ENCODE results near the gene MINDY2. TPM values are rescaled to one million over a fixed set of nuclear protein-coding genes. Genes with fewer than 3 reads are reported as not detected.
A peak's percentile ranks its signal among the peaks of the same experiment; 100 is the strongest.

MINDY2 gene
- polyA plus RNA-seq, 1 donor from 2014 or later = 14.1 TPM

GRCh38 chr15:58746174-58746573 lies 24.9 kb upstream of the MINDY2 start:
- Mint-ChIP-seq H3K27ac (peak overlapping the region in 1 of 3 donors; percentile 51), H3K27me3 (no peaks in the 10 kb centered on the region), H3K36me3 (peaks cover 1% of the 10 kb centered on the region), H3K4me1 (peaks cover 38 to 59% (median 40%) of the 10 kb centered on the region in 3 donors), H3K4me3 (peak overlapping the region in 2 of 4 donors; percentile 31 to 52), H3K9me3 (no peaks in the 10 kb centered on the region)

- peaks cover 24 to 38% (median 24%) of the 10 kb centered on the region in 3 donors for H3K4me1 Mint-ChIP-seq
- peak overlapping the region; percentile 96 to 98 (median 96) for H3K4me3 Mint-ChIP-seq
- H3K9me3 Mint-ChIP-seq = no peaks in the 10 kb centered on the region
- no peaks in the 10 kb centered on the region for H3K27me3 Mint-ChIP-seq
- peak overlapping the region; percentile 88 to 99 (median 96) for H3K27ac Mint-ChIP-seq
- peaks cover 1% of the 10 kb centered on the region for H3K36me3 Mint-ChIP-seq
Measured at GRCh38 chr15:58748040-58748851, 22.9 kb upstream of the MINDY2 start.

- Mint-ChIP-seq H3K27ac (peak overlapping the region; percentile 93 to 99 (median 98)), H3K4me1 (peaks cover 23 to 35% (median 24%) of the 10 kb centered on the region in 3 donors), H3K9me3 (no peaks in the 10 kb centered on the region), H3K4me3 (peak overlapping the region; percentile 96 to 98 (median 97)), H3K36me3 (peaks cover 1% of the 10 kb centered on the region), H3K27me3 (no peaks in the 10 kb centered on the region)
Measured at GRCh38 chr15:58748852-58749531, 22.1 kb upstream of the MINDY2 start.

GRCh38 chr15:58749532-58750337 lies 21.4 kb upstream of the MINDY2 start, which contains the start of gene ADAM10:
TSS of gene ADAM10 (minus strand) at chr15:58749707. CDS start at chr15:58749534, 173 bp downstream.
- Mint-ChIP-seq H3K36me3 (peaks cover 1% of the 10 kb centered on the region), H3K27ac (peak within 1 kb of the TSS; percentile 93 to 99 (median 98)), H3K4me3 (peak within 1 kb of the TSS; percentile 96 to 98 (median 97)), H3K27me3 (no peaks in the 10 kb centered on the region), H3K9me3 (no peaks in the 10 kb centered on the region), H3K4me1 (peaks cover 23 to 31% (median 24%) of the 10 kb centered on the region in 3 donors)

- Mint-ChIP-seq H3K9me3 (no peaks in the 10 kb centered on the region), H3K4me1 (peaks cover 11 to 17% (median 14%) of the 10 kb centered on the region in 3 donors), H3K27ac (no peak overlapping the region), H3K4me3 (no peak overlapping the region), H3K27me3 (no peaks in the 10 kb centered on the region), H3K36me3 (no peaks in the 10 kb centered on the region)
Measured at GRCh38 chr15:58752716-58753115, 18.4 kb upstream of the MINDY2 start.

- Mint-ChIP-seq H3K4me3 (no peak overlapping the region), H3K4me1 (peaks cover under 1 to 3% (median 2%) of the 10 kb centered on the region in 3 donors), H3K27me3 (no peaks in the 10 kb centered on the region), H3K36me3 (no peaks in the 10 kb centered on the region), H3K9me3 (no peaks in the 10 kb centered on the region), H3K27ac (no peak overlapping the region)
Measured at GRCh38 chr15:58755350-58755749, 15.8 kb upstream of the MINDY2 start.

- H3K36me3 Mint-ChIP-seq = no peaks in the 10 kb centered on the region
- H3K27ac Mint-ChIP-seq = no peak overlapping the region
- no peaks in the 10 kb centered on the region for H3K4me1 Mint-ChIP-seq
- peak overlapping the region in 1 of 4 donors; percentile 50 for H3K4me3 Mint-ChIP-seq
- no peaks in the 10 kb centered on the region for H3K27me3 Mint-ChIP-seq
- H3K9me3 Mint-ChIP-seq = no peaks in the 10 kb centered on the region
Measured at GRCh38 chr15:58755956-58756355, 15.1 kb upstream of the MINDY2 start.

GRCh38 chr15:58758141-58758540 lies 13.0 kb upstream of the MINDY2 start:
- H3K4me1 Mint-ChIP-seq = no peaks in the 10 kb centered on the region
- H3K9me3 Mint-ChIP-seq = peaks cover 0 to 1% (median 0%) of the 10 kb centered on the region in 3 donors
- H3K27me3 Mint-ChIP-seq = no peaks in the 10 kb centered on the region
- no peak overlapping the region for H3K4me3 Mint-ChIP-seq
- H3K27ac Mint-ChIP-seq = no peak overlapping the region
- no peaks in the 10 kb centered on the region for H3K36me3 Mint-ChIP-seq

- no peaks in the 10 kb centered on the region for H3K4me1 Mint-ChIP-seq
- no peaks in the 10 kb centered on the region for H3K36me3 Mint-ChIP-seq
- no peak overlapping the region for H3K27ac Mint-ChIP-seq
- H3K27me3 Mint-ChIP-seq = no peaks in the 10 kb centered on the region
- H3K4me3 Mint-ChIP-seq = no peak overlapping the region
- H3K9me3 Mint-ChIP-seq = peaks cover 0 to 9% (median 3%) of the 10 kb centered on the region in 3 donors
Measured at GRCh38 chr15:58760385-58761009, 10.6 kb upstream of the MINDY2 start.

GRCh38 chr15:58761010-58761388 lies 10.1 kb upstream of the MINDY2 start:
- peaks cover 1% of the 10 kb centered on the region for H3K36me3 Mint-ChIP-seq
- H3K4me1 Mint-ChIP-seq = no peaks in the 10 kb centered on the region
- H3K9me3 Mint-ChIP-seq = peaks cover 0 to 9% (median 3%) of the 10 kb centered on the region in 3 donors
- no peak overlapping the region for H3K4me3 Mint-ChIP-seq
- H3K27ac Mint-ChIP-seq = no peak overlapping the region
- no peaks in the 10 kb centered on the region for H3K27me3 Mint-ChIP-seq

- Mint-ChIP-seq H3K9me3 (peaks cover 0 to 9% (median 3%) of the 10 kb centered on the region in 3 donors), H3K36me3 (peaks cover 3% of the 10 kb centered on the region), H3K27me3 (no peaks in the 10 kb centered on the region), H3K27ac (no peak overlapping the region), H3K4me1 (no peaks in the 10 kb centered on the region), H3K4me3 (no peak overlapping the region)
Measured at GRCh38 chr15:58762285-58762684, 8.8 kb upstream of the MINDY2 start.

GRCh38 chr15:58762731-58763130 lies 8.4 kb upstream of the MINDY2 start:
- Mint-ChIP-seq H3K4me3 (peak overlapping the region in 1 of 4 donors; percentile 29), H3K27ac (no peak overlapping the region), H3K9me3 (peaks cover 0 to 9% (median 3%) of the 10 kb centered on the region in 3 donors), H3K27me3 (no peaks in the 10 kb centered on the region), H3K36me3 (peaks cover 3% of the 10 kb centered on the region), H3K4me1 (no peaks in the 10 kb centered on the region)

- H3K4me3 Mint-ChIP-seq = peak overlapping the region in 1 of 4 donors; percentile 52
- peaks cover 0 to 9% (median 3%) of the 10 kb centered on the region in 3 donors for H3K9me3 Mint-ChIP-seq
- H3K27ac Mint-ChIP-seq = no peak overlapping the region
- no peaks in the 10 kb centered on the region for H3K27me3 Mint-ChIP-seq
- H3K36me3 Mint-ChIP-seq = peaks cover 3% of the 10 kb centered on the region
- no peaks in the 10 kb centered on the region for H3K4me1 Mint-ChIP-seq
Measured at GRCh38 chr15:58764468-58764867, 6.6 kb upstream of the MINDY2 start.

- peaks cover 0 to 9% (median 3%) of the 10 kb centered on the region in 3 donors for H3K9me3 Mint-ChIP-seq
- no peaks in the 10 kb centered on the region for H3K27me3 Mint-ChIP-seq
- peaks cover 3% of the 10 kb centered on the region for H3K36me3 Mint-ChIP-seq
- no peak overlapping the region for H3K27ac Mint-ChIP-seq
- H3K4me1 Mint-ChIP-seq = peaks cover 0 to 5% (median 3%) of the 10 kb centered on the region in 3 donors
- peak overlapping the region in 1 of 4 donors; percentile 65 for H3K4me3 Mint-ChIP-seq
Measured at GRCh38 chr15:58766290-58766689, 4.8 kb upstream of the MINDY2 start.

Measured in IgD-negative memory B cell (primary cell).